Measurements from ENCODE around the gene FOXD1.
"Not testable (repeated sequence)": the region's sequence is repeated elsewhere in the genome, so short reads cannot be mapped to it uniquely, and the experiment has no call there.

FOXD1 gene

DNA sequence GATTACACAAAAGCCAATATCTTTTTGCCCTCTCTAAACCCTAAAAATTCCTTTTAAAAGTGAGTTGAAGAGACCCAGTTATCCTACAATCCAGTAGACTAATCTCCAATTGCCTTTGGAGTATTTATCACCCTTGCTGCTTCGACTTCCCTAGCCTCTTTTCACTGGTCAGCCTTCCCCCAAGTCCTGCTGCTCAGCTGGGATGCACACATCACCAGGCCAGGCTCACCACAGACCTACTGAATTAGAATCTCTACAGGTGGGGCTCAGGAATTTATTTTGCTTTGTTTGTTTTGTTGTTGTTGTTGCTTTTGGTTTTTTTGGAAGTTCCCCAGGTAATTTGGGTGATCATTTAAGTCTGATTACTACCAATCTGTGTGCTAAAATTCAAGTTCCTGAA is 11.6 kb upstream of the FOXD1 start:
- DNase-seq: no peak

GRCh38 chr5:73459366-73459765 is 10.8 kb upstream of the FOXD1 start:
- DNase-seq: no peak

DNA sequence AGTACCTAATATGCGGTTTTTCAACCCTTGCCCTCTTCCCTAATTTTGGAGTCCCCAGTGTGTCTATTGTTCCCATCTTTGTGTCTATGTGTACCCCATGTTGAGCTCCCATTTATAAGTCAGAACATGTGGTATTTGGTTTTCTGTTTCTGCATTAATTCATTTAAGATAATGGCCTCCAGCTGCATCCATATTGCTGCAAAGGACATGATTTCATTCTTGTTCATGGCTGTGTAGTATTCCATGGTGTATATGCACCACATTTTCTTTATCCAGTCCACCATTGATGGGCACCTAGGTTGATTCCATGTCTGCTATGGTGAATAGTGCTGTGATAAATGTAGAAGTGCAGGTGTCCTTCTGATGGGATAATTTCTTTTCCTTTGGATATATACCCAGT is 7.9 kb upstream of the FOXD1 start:
- DNase-seq: not testable (repeated sequence)

- peak; percentile 55 to 77 for DNase-seq
These were observed 5.9 kb upstream of the FOXD1 start for GRCh38 chr5:73454379-73455036.

DNA sequence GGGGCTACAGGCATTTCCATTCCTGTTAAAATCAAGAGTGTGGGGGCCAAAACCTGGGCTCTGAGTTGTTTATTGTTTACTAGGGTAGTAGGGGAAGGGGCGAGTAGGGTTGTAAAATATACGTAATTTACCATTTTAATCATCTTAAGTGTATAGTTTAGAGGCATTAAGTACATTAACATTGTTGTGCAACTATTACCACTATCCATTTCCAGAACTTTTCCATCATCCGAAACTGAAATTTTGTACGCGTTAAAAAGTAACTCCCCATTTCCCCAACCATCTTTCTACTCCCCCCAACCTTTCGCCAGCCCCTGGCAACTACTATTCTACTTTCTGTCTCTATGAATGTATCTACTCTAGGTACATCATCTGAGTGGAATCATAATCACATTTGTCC is 3.6 kb upstream of the FOXD1 start:
- DNase-seq: no peak

DNA sequence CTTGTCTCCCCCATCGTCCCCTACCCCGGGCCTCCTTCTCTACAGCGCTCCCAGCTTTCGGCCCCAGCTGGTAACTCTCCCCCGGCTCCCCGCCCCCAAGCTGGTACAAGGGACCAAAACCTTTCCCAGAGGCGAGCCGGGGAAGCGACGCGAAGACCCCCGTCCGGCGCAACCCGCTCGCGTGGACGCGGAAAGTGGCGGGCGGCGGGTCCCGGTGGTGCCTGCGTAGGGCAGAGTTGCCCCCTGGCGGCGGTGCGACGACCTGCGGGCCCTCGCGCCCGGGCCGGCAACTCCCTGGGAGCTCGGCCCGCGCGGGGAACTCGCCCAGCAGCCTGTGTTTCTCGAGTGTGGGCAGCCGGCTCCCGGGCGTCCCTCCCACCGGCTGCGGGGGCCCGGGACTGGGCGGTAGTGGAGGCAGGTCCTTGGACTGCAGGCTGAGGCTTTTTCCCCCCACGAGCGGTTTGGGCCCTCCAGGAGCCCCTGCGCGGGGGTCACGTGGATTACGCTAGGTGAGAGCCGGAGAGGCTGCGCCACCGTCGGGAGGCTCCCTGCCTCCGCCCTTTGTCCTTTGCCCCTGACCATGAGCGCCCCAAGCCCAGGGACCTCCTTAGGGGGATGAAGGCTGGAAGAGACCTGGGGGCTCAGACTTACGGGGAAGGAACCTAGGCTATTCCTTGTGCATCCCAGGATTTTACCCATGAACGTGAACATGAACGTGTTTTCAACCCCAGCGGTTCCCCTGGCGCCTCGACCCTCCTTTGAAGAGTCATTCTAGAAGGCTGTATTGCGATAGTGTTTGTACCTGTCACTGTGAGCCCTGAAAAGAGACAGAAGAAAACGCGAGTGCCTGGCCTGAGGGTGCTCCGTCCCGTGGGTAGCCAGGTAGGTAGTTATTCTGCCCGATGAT is 2.9 kb upstream of the FOXD1 start:
- peak in 1 of 2 experiments; percentile 12 for DNase-seq

DNA sequence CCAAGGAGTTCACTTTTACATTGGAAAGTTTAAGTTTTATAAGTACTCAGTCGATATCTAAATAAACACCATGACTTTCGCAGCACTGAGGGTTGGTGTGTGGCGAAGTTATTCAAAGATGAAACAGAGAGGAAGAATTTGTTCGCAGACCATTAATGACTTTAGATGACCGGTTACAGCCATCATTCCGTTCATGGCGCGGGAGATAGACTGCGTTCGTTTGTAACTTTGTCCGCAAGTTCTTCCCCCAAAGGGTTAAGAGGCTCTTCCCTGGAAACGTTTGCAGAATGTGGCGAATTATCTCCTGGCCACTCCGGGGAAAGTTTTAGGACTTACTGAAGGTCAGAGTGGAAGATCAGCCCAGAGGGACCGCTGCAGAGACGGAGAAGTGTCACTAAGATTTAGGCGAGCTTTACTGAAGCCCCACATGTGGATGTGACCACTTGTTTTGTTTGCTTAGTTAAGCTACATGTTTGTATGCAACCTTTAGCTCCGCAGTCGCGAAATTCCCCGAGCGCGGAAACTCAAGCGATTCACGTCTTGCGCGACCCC is 2.2 kb upstream of the FOXD1 start:
- DNase-seq: no peak

GRCh38 chr5:73450137-73450536 is 1.6 kb upstream of the FOXD1 start:
- DNase-seq: no peak

DNA sequence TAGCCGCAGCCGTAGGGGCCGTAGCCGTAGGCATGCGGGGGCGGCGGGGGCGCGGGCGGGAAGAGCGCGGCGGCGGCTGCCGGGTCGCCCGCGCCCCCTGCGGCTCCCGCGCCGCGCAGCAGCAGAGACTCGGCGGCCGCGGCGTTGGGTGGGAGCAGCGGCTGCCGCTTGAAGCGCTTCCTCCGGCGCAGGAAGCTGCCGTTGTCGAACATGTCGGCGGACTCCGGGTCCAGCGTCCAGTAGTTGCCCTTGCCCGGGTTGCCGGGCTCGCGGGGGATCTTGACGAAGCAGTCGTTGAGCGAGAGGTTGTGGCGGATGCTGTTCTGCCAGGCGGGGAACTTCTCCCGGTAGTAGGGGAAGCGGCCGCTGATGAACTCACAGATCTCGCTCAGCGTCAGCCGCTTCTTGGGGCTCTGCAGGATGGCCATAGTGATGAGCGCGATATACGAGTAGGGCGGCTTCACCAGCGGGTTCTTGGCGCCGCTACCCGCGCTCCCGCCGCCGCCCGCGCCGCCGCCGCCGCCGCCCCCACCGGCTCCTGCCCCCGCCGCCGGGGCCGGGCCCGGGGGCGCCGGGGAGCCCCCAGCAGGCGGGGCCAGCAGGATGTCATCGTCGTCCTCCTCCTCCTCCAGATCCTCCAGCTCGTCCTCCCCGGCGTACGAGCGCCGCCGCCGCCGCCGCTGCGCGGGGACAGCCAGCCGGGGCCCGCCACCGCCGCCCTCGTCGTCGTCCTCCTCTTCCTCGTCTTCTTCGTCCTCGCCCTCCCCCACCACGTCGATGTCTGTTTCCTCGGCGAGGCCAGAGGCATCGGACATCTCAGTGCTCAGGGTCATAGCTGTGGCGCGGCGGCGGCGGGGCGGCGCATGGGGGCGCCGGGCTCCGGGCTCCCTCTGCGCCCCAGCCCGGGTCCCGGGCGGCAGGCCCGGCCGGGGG is 781 bp downstream of the FOXD1 start:
- DNase-seq: peak in 1 of 2 experiments; percentile 33

- no peak for DNase-seq
These were observed 1.7 kb downstream of the FOXD1 start for GRCh38 chr5:73446631-73447529.

DNA sequence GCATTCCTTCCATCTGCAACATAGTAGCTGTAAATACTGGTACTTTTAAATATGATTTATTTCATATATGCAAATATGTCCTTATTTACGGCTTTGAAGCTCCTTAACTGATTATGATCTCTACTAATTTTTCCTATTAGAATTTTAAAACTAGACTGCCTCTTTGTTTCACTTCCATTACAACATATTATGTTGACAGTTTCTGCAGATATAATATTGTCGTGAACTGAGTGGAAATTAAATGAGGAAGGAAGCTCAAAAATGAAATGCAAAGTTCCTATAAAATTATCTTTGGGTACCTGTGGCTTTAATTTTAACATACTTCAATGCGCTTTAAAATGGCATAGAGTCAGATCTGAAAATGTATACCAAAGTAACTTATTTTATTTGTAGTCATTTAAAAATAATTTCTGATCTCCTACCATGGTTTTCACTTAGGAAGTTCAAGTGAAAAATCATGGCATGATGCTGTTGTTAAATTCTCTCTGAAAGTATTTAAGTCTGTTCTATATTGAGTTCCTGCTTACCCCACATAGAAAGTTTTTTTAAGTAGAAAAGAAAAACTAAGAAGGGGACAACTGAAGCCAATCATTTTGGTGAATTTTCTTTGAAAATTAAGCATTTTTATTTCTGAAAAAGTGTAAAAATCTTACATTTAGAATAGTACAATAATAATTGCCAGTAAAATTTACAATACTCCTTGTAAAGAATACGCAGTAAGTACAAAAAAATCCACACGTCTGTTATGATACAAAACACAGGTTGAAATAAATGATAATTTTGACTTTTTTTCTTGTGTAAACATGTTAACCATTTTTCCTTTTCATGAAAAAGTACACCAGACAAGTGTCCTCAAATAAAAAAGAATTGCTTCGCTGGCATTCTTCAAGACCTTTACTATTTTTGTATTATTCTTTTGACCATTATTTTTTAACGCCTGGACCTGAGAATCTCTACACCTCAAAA is 2.6 kb downstream of the FOXD1 start:
- DNase-seq: no peak

- no peak for DNase-seq
These were observed 3.8 kb downstream of the FOXD1 start for GRCh38 chr5:73444499-73445438.

GRCh38 chr5:73443829-73444498 is 4.6 kb downstream of the FOXD1 start:
- DNase-seq: no peak

DNA sequence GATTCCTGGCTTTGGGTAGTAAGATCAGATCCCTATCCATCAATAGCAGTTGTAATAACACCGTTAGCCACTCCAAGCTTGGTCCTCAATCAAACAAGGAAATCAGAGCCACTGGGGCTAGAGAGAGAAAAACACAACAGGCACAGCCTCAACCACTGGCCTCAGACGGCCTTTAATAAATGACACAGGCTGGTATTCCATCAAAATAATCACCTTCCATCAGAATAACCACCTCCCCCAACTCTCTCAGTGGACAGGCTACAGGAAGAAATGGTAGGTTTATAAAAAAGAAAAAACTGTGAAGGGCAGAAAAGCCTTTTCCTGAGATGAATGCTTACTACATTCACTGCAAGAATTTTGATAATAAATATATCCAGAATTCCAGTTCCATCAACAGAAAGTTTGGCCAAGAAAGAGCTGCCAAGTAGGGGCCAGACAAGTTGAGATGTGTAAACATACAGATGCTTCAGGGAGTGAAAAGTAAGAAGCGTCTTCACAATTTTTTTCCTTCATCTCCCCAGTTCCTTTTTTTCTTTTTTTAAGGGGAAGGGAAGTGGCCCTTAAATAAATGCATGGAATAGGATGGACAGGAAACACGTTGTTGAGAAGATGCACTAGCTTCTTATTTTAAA is 5.5 kb downstream of the FOXD1 start:
- no peak for DNase-seq

GRCh38 chr5:73442231-73442811 is 6.3 kb downstream of the FOXD1 start:
- DNase-seq: no peak

GRCh38 chr5:73441378-73441777 is 7.2 kb downstream of the FOXD1 start:
- no peak for DNase-seq

GRCh38 chr5:73440262-73440661 is 8.3 kb downstream of the FOXD1 start:
- DNase-seq: no peak

All from Kasumi-1 (cell line).